Ectodermal cell (in vitro differentiated cells): ENCODE measurements around the gene DCK.
"Not testable (repeated sequence)": the region's sequence is repeated elsewhere in the genome, so short reads cannot be mapped to it uniquely, and the experiment has no call there.

Source experiments
- H3K27ac ChIP-seq: 2 replicates; pipeline ENCODE4 v1.7.0; 2013; ENCODE audit warnings: mild to moderate bottlenecking, low read depth, low read length; ENCODE audit not compliant: insufficient read depth, poor library complexity, severe bottlenecking
- H3K27me3 ChIP-seq: 2 replicates; pipeline ENCODE4 v1.7.0; 2013; ENCODE audit warnings: mild to moderate bottlenecking, low read length; ENCODE audit not compliant: insufficient read depth, control insufficient read depth, poor library complexity, severe bottlenecking
- H3K36me3 ChIP-seq: one replicate; pipeline ENCODE4 v1.7.0; 2013; ENCODE audit warnings: low read length; ENCODE audit not compliant: control insufficient read depth, insufficient read depth
- H3K4me1 ChIP-seq: one replicate; pipeline ENCODE4 v1.7.0; 2013; ENCODE audit warnings: low read length; ENCODE audit not compliant: control insufficient read depth, insufficient read depth
- H3K4me3 ChIP-seq: 2 replicates; pipeline ENCODE4 v1.7.0; 2013; ENCODE audit warnings: low read depth, low read length, control low read depth; ENCODE audit not compliant: insufficient read depth
- H3K9me3 ChIP-seq: 2 replicates; pipeline ENCODE4 v1.7.0; 2013; ENCODE audit warnings: mild to moderate bottlenecking, low read length, moderate library complexity; ENCODE audit not compliant: control insufficient read depth
- WGBS, 2 experiments: methylation state at CpG; one replicate each; pipeline ENCODE4 v1.1.7; 2013; ENCODE audit warnings: missing lambda C conversion rate in 2 of 2; 5-methylcytosine and 5-hydroxymethylcytosine counted together

Gene DCK

GRCh38 chr4:71011451-71011850, 18.0 kb downstream of the DCK start:
- Histone ChIP-seq H3K27ac (no peak overlapping the region), H3K4me3 (no peak overlapping the region), H3K27me3 (no peaks in the 10 kb centered on the region), H3K4me1 (no peaks in the 10 kb centered on the region), H3K36me3 (peaks cover 6% of the 10 kb centered on the region), H3K9me3 (no peaks in the 10 kb centered on the region)
- WGBS, 2 experiments = 91 to 95% methylated on average over 4 of the region's 4 CpGs

GRCh38 chr4:71017391-71017790, 23.9 kb downstream of the DCK start:
- not testable (repeated sequence) for H3K9me3 ChIP-seq, H3K4me3 ChIP-seq, H3K4me1 ChIP-seq, H3K36me3 ChIP-seq, H3K27me3 ChIP-seq, H3K27ac ChIP-seq
- 93 to 100% methylated on average over 1 of the region's 2 CpGs for WGBS, 2 experiments

GRCh38 chr4:71020611-71021010, 27.2 kb downstream of the DCK start:
- Histone ChIP-seq H3K27me3 (no peaks in the 10 kb centered on the region), H3K4me3 (no peak overlapping the region), H3K9me3 (no peaks in the 10 kb centered on the region), H3K4me1 (no peaks in the 10 kb centered on the region), H3K27ac (no peak overlapping the region), H3K36me3 (peaks cover 14% of the 10 kb centered on the region)
- WGBS, 2 experiments = 91 to 94% methylated on average over 1 of the region's 1 CpG

- H3K4me3 ChIP-seq = no peak overlapping the region
- no peaks in the 10 kb centered on the region for H3K4me1 ChIP-seq
- peaks cover 10% of the 10 kb centered on the region for H3K36me3 ChIP-seq
- H3K9me3 ChIP-seq = no peaks in the 10 kb centered on the region
- no peaks in the 10 kb centered on the region for H3K27me3 ChIP-seq
- no peak overlapping the region for H3K27ac ChIP-seq
- 92 to 100% methylated on average over 2 of the region's 3 CpGs for WGBS, 2 experiments
These were observed 32.2 kb downstream of the DCK start for GRCh38 chr4:71025654-71026053.

- Histone ChIP-seq H3K4me3 (no peak overlapping the region), H3K4me1 (no peaks in the 10 kb centered on the region), H3K27ac (no peak overlapping the region), H3K9me3 (no peaks in the 10 kb centered on the region), H3K27me3 (no peaks in the 10 kb centered on the region), H3K36me3 (peaks cover 10% of the 10 kb centered on the region)
- 100% methylated on average over 1 to 2 of the region's 2 CpGs for WGBS, 2 experiments
These were observed 32.6 kb downstream of the DCK start for GRCh38 chr4:71026086-71026485.

- no peaks in the 10 kb centered on the region for H3K4me1 ChIP-seq
- no peak overlapping the region for H3K4me3 ChIP-seq
- H3K27me3 ChIP-seq = no peaks in the 10 kb centered on the region
- H3K27ac ChIP-seq = no peak overlapping the region
- no peaks in the 10 kb centered on the region for H3K9me3 ChIP-seq
- 100% methylated on average over 1 of the region's 1 CpG; no CpG with 5 or more reads in 1 of the 2 experiments for whole genome bisulfite sequencing, 2 experiments
- peaks cover 12% of the 10 kb centered on the region for H3K36me3 ChIP-seq
These were observed 34.2 kb downstream of the DCK start for GRCh38 chr4:71027611-71028010.

- 11% methylated on average over 1 of the region's 1 CpG; no CpG with 5 or more reads in 1 of the 2 experiments for WGBS, 2 experiments
- Histone ChIP-seq H3K36me3 (peaks cover 3% of the 10 kb centered on the region), H3K9me3 (no peaks in the 10 kb centered on the region), H3K27ac (no peak overlapping the region), H3K4me1 (no peaks in the 10 kb centered on the region), H3K4me3 (no peak overlapping the region), H3K27me3 (no peaks in the 10 kb centered on the region)
These were observed 36.1 kb downstream of the DCK start for GRCh38 chr4:71029504-71029903.

- not testable (repeated sequence) for H3K27me3 ChIP-seq, H3K9me3 ChIP-seq, H3K4me1 ChIP-seq, H3K27ac ChIP-seq, H3K36me3 ChIP-seq, H3K4me3 ChIP-seq
- WGBS, 2 experiments = 86% methylated on average over 10 of the region's 10 CpGs
These were observed 38.7 kb downstream of the DCK start for GRCh38 chr4:71032106-71032505.

- WGBS, 2 experiments = 81 to 87% methylated on average over 4 of the region's 4 CpGs
- H3K36me3 ChIP-seq = no peaks in the 10 kb centered on the region
- H3K9me3 ChIP-seq = no peaks in the 10 kb centered on the region
- H3K27me3 ChIP-seq = no peaks in the 10 kb centered on the region
- H3K27ac ChIP-seq = no peak overlapping the region
- no peaks in the 10 kb centered on the region for H3K4me1 ChIP-seq
- no peak overlapping the region for H3K4me3 ChIP-seq
These were observed 51.8 kb downstream of the DCK start for GRCh38 chr4:71045256-71045655.

GRCh38 chr4:71049395-71049794, 55.9 kb downstream of the DCK start:
- no peaks in the 10 kb centered on the region for H3K4me1 ChIP-seq
- WGBS, 2 experiments = 86 to 89% methylated on average over 5 of the region's 5 CpGs
- no peaks in the 10 kb centered on the region for H3K36me3 ChIP-seq
- H3K9me3 ChIP-seq = no peaks in the 10 kb centered on the region
- no peak overlapping the region for H3K27ac ChIP-seq
- H3K27me3 ChIP-seq = no peaks in the 10 kb centered on the region
- no peak overlapping the region for H3K4me3 ChIP-seq

- Histone ChIP-seq H3K36me3 (no peaks in the 10 kb centered on the region), H3K27ac (no peak overlapping the region), H3K4me3 (no peak overlapping the region), H3K9me3 (no peaks in the 10 kb centered on the region), H3K27me3 (no peaks in the 10 kb centered on the region), H3K4me1 (no peaks in the 10 kb centered on the region)
- 100% methylated on average over 1 of the region's 1 CpG; no CpG with 5 or more reads in 1 of the 2 experiments for WGBS, 2 experiments
These were observed 57.4 kb downstream of the DCK start for GRCh38 chr4:71050809-71051208.
